MV-4-11 (cell line): ENCODE results near the gene MBD4.
"Not testable (repeated sequence)": the region's sequence is repeated elsewhere in the genome, so short reads cannot be mapped to it uniquely, and the experiment has no call there.

Experiments used
- DNase-seq: peaks from one replicate; lab custom pipeline; 2025; lab: John Stamatoyannopoulos, UW

MBD4 gene

GRCh38 chr3:129409541-129409940 is 30.2 kb downstream of the MBD4 start:
- DNase-seq = peak; percentile 43

- no peak for DNase-seq
Measured at GRCh38 chr3:129404610-129405009, 35.1 kb downstream of the MBD4 start.

GRCh38 chr3:129404130-129404529 is 35.6 kb downstream of the MBD4 start:
- DNase-seq = no peak

- no peak for DNase-seq
Measured at GRCh38 chr3:129403450-129403849, 36.3 kb downstream of the MBD4 start.

DNA sequence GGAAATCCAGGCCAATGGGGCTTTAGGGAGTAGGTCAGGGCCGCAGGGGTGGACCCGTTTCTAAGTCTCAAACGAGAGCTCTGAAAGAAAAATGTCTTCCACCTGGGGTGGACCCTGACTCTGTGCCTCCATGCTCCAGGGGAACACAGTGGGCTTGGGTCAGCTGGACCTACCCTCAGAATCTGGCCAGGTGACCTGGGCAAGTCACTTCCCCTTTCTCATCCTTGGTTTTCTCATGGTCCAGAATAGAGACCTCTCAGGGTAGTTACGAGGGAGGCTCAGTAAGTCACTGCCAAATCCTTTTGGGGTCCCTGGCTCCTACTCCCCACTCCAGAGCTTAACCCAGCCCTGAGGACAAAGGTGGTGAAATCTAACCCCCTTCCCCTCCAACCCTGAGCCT is 37.1 kb downstream of the MBD4 start:
- no peak for DNase-seq

DNA sequence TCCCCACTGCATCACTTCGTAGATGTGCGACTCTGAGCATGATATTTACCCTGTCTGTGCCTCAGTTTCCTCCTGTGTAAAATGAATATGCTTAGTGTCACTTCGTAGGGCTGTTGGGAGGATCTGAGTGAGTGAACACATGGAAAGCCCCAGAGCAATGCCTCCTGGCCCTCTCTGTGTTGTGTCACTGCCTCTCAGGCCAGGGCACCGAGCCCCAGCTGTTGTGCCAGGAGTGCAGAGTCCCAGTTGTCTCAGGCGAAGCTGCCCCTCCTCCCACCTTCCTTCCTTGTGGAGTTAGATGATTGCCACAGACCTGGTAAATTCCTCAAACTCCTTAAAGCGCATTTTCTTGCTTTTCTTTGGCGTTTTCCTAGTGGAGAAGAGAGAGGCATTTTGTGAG is 37.5 kb downstream of the MBD4 start:
- no peak for DNase-seq

DNA sequence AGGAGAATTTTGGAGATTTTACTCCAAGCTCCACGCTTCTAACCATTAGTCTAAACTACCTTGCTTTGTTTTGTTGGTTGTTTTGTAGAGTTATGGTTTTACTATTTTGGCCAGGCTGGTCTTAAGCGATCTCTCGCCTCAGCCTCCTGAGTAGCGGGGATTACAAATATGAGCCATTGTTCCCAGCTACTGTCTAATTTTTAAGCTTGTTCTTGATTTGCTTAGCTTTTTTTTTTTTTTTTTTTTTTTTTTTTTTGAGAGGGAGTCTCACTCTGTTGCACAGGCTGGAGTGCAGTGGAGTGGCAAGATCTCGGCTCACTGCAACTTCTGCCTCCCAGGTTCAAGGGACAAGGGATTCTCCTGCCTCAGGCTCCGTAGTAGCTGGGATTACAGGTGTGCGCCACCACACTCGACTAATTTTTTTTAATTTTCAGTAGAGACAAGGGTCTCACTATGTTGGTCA is 39.8 kb downstream of the MBD4 start:
- peak; percentile 62 for DNase-seq

DNA sequence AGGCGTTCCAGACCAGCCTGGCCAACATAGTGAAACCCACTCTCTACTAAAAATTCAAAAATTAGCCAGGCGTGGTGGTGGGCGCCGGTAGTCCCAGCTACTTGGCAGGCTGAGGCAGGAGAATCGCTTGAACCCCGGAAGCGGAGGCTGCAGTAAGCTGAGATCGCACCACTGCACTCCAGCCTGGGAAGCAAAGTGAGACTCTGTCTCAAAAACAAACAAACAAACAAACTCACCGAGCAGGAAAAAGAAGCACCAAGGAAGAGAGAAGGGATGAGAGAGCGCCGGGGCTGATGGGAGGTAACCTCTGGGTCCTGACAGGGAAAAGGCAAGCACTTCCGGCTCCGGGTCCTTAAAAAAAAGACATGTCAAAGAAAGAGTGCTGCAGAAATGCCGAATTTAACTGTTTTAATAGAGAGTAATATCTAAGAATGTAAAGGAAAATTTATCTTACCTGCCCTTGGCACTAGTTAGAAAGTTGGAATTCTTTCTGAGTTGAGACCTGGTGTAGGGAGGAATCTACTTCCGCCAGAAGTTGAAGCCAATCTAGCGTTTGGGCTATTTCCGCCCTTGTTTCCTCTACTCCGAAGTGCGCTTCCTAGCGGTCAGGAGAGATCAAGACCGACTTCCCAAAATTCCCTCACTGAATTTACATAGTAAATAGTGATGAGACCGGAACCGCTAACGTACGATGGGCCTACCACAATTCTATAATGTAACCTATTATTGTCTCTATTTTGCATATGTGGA is 40.4 kb downstream of the MBD4 start:
- peak; percentile 95 for DNase-seq

GRCh38 chr3:129398803-129399144 is 41.0 kb downstream of the MBD4 start:
- DNase-seq = no peak

DNA sequence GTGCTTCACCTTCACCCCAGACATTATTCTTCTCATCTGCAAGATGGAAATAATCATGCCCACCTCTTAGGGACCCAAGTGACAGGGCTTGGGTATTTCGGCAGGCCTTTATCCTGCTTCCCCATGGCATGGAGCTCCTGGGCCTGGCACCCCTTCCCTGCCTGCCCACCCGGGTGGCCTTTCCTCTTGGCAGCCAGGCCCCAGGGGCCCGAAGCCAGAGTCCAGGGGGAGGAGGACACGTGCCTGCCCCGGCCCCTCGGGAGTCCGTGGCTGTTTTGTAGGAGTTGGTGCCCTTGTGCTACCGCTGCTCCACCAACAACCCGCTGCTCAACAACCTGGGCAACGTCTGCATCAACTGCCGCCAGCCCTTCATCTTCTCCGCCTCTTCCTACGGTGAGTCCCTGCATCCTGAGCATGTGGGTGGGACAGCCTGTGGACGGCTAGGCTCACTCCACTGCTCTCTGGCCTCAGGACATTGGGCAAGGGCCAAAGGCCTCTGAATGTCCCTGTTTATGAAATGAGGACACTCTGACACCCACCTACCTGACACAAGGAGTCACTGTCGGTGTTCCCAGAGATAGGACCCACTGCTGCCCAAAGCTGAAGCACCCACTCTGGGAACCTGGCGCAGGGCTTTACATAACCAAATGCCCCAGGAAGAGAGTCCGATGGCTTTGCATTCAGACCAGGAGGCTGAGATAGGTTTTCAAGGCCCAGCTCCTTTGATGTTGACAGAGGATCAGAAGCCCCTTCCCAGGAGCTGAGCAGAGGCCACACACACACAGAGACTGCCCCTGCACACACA is 45.8 kb downstream of the MBD4 start:
- DNase-seq = not testable (repeated sequence)

DNA sequence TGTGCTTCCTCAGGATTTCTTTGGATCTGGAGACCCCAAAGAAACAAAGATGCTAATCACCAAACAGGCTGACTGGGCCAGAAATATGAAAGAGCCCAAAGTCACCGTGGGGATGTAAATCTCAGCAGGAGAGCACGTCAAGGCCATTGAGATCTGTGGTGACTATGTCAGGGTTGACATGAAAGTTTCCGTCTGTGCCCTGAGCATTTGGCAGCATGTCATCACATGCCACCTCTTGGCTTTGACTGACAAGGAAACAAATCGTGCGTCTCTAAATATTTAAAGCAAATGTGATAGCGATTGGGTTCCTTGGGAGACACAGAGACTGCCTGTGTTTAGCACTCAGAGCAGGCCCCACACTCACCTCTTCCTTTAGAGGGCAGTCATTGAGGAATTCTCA is 46.5 kb downstream of the MBD4 start:
- no peak for DNase-seq

- not testable (repeated sequence) for DNase-seq
Measured at GRCh38 chr3:129392106-129392887, 47.5 kb downstream of the MBD4 start.

DNA sequence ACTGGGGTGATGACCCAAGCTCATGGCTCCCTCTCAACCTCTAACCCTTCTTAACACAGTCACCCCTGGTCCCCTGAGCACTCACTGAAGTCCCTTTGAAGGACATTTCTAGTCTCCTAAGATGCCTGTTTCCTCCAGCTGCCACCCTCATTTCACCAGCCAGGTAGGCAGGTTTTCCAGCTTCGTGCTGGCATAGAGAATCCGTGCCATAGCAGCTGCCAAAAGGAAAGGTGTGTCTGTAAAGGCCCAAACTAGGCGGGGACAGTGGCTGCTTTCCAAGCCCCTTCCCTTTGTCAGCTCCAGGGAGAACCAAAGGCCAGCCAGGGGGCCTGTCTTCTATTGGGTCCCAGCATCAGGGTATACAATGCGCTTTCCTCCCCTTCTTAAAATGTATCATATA is 48.2 kb downstream of the MBD4 start:
- not testable (repeated sequence) for DNase-seq

- DNase-seq = no peak
Measured at GRCh38 chr3:129389572-129389937, 50.2 kb downstream of the MBD4 start.

GRCh38 chr3:129388791-129389571 is 50.8 kb downstream of the MBD4 start:
- DNase-seq = not testable (repeated sequence)

DNA sequence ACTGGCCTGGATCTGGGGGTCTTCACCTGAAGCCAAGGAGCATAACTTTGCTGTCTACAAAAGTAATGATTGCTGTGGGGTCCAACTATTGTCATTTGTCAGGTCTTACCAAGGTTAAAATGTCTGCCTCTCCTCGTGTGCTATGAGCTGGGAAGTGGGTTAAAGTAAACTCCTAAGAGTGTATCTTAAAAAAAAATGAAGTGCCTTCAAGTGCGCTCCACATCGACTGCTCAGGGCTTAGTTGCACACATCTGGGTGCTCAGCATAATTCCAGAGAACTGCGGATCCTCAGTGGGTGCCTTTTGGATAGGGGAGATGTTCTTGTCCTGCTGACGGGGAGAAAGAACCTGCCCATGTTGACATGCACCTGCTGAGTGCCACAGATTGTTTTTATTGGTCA is 52.3 kb downstream of the MBD4 start:
- no peak for DNase-seq

DNA sequence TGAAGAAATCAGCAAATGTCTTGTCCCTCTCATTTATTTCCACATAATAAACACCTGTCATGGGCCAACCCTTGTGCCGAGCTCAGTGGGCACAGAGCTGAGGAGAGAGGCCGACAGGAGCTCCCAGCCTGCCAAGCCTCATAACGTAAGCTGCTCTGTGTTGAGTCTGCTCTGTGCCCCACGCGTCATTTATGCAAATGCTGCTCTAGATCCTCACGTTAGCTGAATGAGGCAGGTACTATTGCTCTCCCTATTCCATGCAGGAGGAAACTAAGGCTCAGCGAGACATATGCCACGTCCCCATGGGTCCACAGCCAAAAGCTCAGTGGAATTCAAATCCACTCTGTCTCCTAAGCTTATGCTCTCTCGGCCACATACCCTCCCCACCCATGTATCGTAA is 52.8 kb downstream of the MBD4 start:
- no peak for DNase-seq

DNA sequence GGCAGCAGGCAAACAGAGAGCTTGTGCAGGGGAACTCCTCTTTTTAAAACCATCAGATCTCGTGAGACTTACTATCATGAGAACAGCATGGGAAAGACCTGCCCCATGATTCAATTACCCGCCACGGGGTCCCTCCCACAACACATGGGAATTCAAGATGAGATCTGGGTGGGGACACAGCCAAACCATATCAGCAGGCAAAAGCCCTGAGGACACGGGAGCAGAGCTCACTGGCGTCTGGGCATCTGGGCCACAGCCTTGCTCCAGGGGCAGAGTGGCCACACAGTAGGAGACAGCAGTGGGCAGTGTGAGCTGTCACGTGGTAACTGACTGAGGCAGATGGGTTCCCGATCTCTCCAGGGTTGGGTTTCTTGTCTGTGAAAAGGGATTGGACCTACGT is 54.2 kb downstream of the MBD4 start:
- not testable (repeated sequence) for DNase-seq

DNA sequence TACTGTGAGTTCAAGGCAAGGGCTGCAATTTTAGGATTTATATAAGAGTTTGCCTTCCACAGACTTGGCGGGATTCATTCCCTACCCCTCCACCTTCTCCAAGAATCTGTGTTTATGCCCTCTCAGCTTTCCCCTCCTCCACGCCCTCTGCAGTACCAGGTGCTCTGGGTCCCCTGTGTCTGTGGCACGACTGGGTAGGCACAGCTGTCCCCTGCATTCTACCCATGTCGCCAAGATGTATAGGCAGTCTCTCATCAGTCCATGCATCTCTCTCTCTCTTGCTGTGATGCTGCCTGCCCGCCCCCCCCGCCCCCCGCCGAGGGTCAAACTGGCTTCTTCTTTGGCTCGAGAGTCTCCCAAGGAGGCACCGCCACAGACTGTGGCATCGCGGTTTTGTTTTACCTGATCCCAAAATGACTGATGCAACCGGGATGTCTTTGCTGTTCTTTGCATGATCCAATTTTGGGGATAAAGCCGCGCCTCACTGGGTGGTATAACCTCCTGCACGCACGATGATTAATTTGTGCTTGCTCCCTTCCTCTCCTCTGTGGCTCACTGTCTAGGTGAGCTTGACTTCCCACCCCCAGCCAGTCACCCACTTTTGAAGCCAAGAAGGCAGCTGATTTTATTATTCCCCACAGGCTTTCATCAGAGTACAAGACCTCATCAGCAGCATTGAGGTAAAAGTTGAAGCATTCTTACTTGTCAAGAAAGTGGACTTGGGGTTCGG is 55.0 kb downstream of the MBD4 start:
- DNase-seq = no peak

- not testable (repeated sequence) for DNase-seq
Measured at GRCh38 chr3:129384103-129384502, 55.6 kb downstream of the MBD4 start.

GRCh38 chr3:129383292-129383860 is 56.4 kb downstream of the MBD4 start:
- peak; percentile 56 for DNase-seq
